ENCODE measurements around the gene TH. TPM values are rescaled to one million over a fixed set of nuclear protein-coding genes. Genes with fewer than 3 reads are reported as not detected.

The TH gene
- polyA plus RNA-seq, 3 donors = not detected

- Histone ChIP-seq H3K9me3 (replicated peaks in 1 of 2; ENCODE audit: control insufficient read depth in 1 of 2, insufficient read depth in 1 of 2, low read length in 2 of 2) (no peaks in the 10 kb centered on the region), H2AFZ (ENCODE audit: insufficient read depth, low read depth, low read length, poor library complexity, severe bottlenecking) (no peak overlapping the region), H3K4me3 (replicated peaks in 1 of 3; ENCODE audit: low read depth in 2 of 3, low read length in 3 of 3) (no peak overlapping the region), H3K4me1 (ENCODE audit: control insufficient read depth in 1 of 2, insufficient read depth in 2 of 2, low read length in 2 of 2) (no peaks in the 10 kb centered on the region), H3K4me2 (replicated peaks; ENCODE audit: extremely low read depth, low read length, poor library complexity, severe bottlenecking) (no peak overlapping the region), H3K9ac (ENCODE audit: insufficient read depth, low read length, poor library complexity, severe bottlenecking) (no peak overlapping the region), H3K27me3 (ENCODE audit: control insufficient read depth in 2 of 2, insufficient read depth in 2 of 2, low read length in 2 of 2) (no peaks in the 10 kb centered on the region), H3K79me2 (ENCODE audit: insufficient read depth, low read length) (no peaks in the 10 kb centered on the region), H4K20me1 (ENCODE audit: insufficient read depth, low read length) (no peaks in the 10 kb centered on the region), H3K36me3 (replicated peaks in 1 of 2; ENCODE audit: control insufficient read depth in 1 of 2, insufficient read depth in 2 of 2, low read length in 2 of 2) (no peaks in the 10 kb centered on the region), H3K27ac (ENCODE audit: low read depth in 1 of 2, low read length in 2 of 2) (no peak overlapping the region)
- no peak overlapping the region for H3K27ac Mint-ChIP-seq
- intact Hi-C loops (cut with micrococcal nuclease) = loop anchor here in 1 of 2 donors (5.0 to 10.0 kb wide), 3 partner anchors 234 to 507 kb away; no protein-coding TSS in a partner anchor
- no peak for DNase-seq
- H3K4me3 Mint-ChIP-seq = no peak overlapping the region
- H3K36me3 Mint-ChIP-seq = no peaks in the 10 kb centered on the region
- TF ChIP-seq CTCF (IDR thresholded peaks at IDR 0.05) = no peak
- peaks cover 2 to 11% (median 7%) of the 10 kb centered on the region in 3 donors for H3K27me3 Mint-ChIP-seq (ENCODE audit: low read depth in 3 of 3)
- H3K4me1 Mint-ChIP-seq = peaks cover under 1% of the 10 kb centered on the region
- peaks cover 0 to 1% (median 0%) of the 10 kb centered on the region in 7 donors for H3K9me3 Mint-ChIP-seq
- WGBS (ENCODE audit: insufficient coverage) = 90% methylated on average over 3 of the region's 10 CpGs
Observed at GRCh38 chr11:2158966-2159365, 12.6 kb downstream of the TH start.

GRCh38 chr11:2158296-2158737 lies 13.3 kb downstream of the TH start:
- 86% methylated on average over 8 of the region's 13 CpGs for WGBS (ENCODE audit: insufficient coverage)
- Mint-ChIP-seq H3K27ac (no peak overlapping the region), H3K4me3 (no peak overlapping the region), H3K9me3 (peaks cover 0 to 1% (median 0%) of the 10 kb centered on the region in 7 donors), H3K27me3 (ENCODE audit: low read depth in 3 of 3) (peaks cover 0 to 14% (median 6%) of the 10 kb centered on the region in 3 donors), H3K36me3 (no peaks in the 10 kb centered on the region), H3K4me1 (peaks cover 5% of the 10 kb centered on the region)
- Histone ChIP-seq H2AFZ (ENCODE audit: insufficient read depth, low read depth, low read length, poor library complexity, severe bottlenecking) (no peak overlapping the region), H3K27ac (ENCODE audit: low read depth in 1 of 2, low read length in 2 of 2) (no peak overlapping the region), H3K4me2 (replicated peaks; ENCODE audit: extremely low read depth, low read length, poor library complexity, severe bottlenecking) (no peak overlapping the region), H3K9ac (ENCODE audit: insufficient read depth, low read length, poor library complexity, severe bottlenecking) (no peak overlapping the region), H4K20me1 (ENCODE audit: insufficient read depth, low read length) (no peaks in the 10 kb centered on the region), H3K27me3 (ENCODE audit: control insufficient read depth in 2 of 2, insufficient read depth in 2 of 2, low read length in 2 of 2) (no peaks in the 10 kb centered on the region), H3K79me2 (ENCODE audit: insufficient read depth, low read length) (no peaks in the 10 kb centered on the region), H3K4me3 (replicated peaks in 1 of 3; ENCODE audit: low read depth in 2 of 3, low read length in 3 of 3) (no peak overlapping the region), H3K4me1 (ENCODE audit: control insufficient read depth in 1 of 2, insufficient read depth in 2 of 2, low read length in 2 of 2) (no peaks in the 10 kb centered on the region), H3K9me3 (replicated peaks in 1 of 2; ENCODE audit: control insufficient read depth in 1 of 2, insufficient read depth in 1 of 2, low read length in 2 of 2) (no peaks in the 10 kb centered on the region), H3K36me3 (replicated peaks in 1 of 2; ENCODE audit: control insufficient read depth in 1 of 2, insufficient read depth in 2 of 2, low read length in 2 of 2) (no peaks in the 10 kb centered on the region)
- TF ChIP-seq CTCF (IDR thresholded peaks at IDR 0.05) = no peak
- no peak for DNase-seq
- intact Hi-C loops (cut with micrococcal nuclease) = loop anchor here in 1 of 2 donors (5.0 to 10.0 kb wide), 3 partner anchors 234 to 506 kb away; no protein-coding TSS in a partner anchor
